Measurements from ENCODE around the gene GRM7.
"Not testable (repeated sequence)": the region's sequence is repeated elsewhere in the genome, so short reads cannot be mapped to it uniquely, and the experiment has no call there.

GRM7 gene

DNA sequence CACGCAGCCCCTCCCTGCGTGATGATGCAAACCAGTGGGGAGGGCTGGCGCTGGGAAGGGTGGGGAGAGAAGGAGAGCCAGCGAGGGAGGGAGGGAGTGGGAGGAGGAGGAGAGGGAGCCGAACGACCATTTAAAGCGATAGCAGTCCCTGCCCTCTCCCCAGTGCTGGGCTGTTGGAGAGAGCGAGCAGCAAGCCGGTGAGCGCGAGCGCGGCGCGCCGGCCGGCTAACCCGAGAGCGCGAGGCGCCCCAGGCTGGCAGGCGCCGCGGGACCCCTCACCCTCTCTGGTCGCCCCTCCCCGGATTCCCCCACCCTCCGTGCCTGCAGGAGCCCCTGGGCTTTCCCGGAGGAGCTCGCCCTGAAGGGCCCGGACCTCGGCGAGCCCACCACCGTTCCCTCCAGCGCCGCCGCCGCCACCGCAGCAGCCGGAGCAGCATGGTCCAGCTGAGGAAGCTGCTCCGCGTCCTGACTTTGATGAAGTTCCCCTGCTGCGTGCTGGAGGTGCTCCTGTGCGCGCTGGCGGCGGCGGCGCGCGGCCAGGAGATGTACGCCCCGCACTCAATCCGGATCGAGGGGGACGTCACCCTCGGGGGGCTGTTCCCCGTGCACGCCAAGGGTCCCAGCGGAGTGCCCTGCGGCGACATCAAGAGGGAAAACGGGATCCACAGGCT lies at the start of gene GRM7:
Gene GRM7 (plus strand): TSS at position 162 of the 671 bp plus-strand sequence.
- peak; percentile 30 for DNase-seq

DNA sequence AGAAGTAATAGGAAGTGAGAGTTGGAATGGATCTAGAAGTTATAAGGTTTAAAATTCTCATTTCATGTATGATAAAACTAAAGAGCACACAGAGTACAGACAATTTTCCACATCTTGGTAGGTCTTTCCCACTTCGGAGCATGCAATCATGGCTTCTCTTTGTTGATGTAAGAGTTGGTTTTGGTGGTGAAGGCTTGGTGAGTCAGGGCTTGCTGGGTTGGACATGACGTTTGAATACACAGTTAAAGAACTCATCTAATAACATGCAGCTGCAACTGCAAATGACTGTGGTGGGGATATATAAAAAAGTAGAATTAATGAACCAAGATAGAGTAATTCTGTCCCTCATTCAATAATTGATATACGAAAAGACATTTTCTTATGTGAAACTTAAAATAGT lies 39.5 kb upstream of the GRM7 start:
- no peak for DNase-seq

DNA sequence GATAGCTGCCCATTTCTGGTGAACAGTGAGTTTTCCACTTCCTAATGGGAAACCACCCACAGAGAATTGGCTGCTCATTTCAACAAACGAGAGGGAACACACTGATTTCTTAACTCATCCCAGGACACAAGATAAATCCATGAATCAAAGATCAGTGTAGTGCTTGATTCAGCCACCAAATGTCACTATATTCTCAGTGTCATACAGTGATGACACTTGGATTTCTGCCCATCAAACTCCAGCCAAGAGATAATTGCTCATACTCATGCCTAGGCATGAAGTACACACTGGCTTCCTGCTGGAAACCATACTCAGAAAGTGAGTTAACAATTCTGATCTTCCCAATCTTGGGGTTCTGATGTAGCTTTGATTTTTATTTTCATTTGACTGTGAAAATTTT lies 35.4 kb upstream of the GRM7 start:
- no peak for DNase-seq

DNA sequence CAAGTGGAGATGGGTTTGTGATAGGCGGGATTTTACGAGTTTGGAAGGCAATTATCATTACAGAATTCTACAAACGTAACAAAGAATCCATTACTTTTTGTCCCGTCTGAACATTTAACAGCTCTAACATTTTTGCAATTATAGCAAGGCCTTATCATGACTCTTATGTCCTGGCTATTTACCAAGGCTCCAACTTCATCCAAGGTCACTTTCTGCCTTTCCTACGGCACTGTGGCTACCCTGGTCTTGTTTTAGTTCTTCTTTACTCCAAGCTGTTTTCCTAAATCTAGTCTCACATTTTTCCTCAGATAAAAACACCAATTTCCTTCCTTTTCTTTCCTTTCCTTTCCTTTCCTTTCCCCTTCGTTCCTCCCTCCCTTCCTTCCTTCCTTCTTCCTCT lies 33.5 kb upstream of the GRM7 start:
- DNase-seq, result no peak

DNA sequence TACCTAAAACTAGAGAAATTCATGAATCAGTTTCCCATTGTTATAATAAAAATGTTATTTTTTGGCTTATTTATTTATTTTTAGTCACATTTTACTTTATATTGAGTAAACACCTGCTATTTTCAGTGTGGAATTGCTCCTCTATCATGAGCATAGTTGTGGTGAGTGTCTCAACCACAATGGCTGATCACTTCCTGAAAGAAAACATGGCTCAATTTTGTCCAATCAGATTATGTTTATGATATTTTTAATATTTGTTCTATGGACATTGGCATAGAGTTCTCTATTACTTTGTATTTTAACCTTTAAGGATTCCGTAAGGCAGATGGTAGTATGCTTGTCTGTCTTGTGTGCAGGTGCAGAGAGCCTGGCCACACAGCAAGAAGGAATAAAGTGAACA lies 16.2 kb upstream of the GRM7 start:
- no peak for DNase-seq

DNA sequence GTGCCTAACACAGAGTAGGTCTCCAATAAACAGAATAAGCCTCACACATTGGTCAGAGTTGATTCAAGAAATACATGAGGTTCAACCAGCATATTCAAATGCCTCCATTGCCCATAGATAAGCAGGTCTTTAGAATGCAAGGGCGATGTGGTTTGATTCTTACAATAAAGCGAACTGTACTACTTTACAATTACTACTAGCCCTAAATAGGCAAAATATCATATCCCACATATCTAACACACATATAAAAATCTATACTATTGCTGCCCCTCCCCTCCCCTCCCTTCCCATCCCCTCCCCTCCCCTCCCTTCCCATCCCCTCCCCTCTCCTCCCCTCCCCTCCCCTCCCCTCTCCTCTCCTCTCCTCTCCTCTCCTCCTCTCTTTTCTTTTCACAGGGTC lies 6.7 kb upstream of the GRM7 start:
- DNase-seq, result no peak

DNA sequence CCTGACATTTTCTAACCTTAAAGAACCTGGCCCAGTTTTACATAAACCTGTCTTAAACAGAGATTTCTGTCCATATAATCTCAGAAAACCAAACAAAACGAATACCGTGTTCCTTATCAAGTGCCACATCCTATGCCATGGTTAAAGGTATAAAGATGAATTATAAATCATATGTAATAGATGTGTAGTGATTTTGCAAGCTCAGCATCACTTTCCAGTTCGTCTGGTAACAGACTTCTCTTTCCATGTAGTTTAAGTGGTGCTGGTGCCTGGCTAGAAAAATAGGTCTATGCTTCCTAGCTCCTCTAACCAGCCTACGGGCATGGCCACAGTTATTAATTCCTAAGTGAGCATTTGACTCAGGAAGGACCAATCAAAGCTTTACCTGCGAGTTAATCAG lies 3.4 kb upstream of the GRM7 start:
- DNase-seq, result no peak

DNA sequence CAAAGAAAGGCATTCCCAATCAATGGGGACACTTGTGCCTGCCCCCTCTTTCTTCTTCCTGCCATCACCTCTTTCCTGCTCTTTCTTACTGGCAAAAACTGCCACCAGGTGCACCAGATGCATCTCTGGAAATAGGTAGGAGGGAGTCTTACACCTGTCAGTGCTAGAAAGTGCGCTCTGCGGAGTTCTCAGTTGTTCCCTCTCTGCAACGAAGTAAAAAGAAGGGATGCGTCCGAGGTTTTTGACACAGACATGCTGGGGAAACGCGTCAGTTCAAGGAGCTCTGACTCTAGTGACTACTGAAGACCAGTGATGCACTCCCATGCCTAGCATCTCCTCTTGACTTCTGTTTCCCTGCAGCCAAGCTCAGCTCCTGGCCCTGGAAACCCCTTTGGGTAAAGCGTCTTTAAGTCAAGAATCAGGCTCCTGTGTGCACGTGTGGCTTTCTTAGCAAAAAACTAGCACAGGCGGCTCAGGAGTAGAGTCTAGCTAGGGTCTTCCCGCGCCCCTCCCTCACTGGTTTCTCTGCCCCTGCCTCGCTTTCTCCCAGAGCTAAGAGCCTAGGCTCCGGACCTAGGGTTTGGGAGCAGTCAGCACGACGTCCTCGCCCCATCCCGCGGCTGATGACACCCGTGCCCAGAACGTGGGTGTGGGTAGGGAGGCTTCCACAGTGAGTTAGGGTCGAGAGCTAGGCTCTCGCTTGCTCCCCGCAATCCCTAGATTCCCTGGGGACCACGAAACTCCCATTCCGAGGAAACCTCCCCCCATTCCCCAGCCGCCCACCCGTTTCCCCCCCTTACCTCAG lies 564 bp upstream of the GRM7 start:
- DNase-seq, result no peak

DNA sequence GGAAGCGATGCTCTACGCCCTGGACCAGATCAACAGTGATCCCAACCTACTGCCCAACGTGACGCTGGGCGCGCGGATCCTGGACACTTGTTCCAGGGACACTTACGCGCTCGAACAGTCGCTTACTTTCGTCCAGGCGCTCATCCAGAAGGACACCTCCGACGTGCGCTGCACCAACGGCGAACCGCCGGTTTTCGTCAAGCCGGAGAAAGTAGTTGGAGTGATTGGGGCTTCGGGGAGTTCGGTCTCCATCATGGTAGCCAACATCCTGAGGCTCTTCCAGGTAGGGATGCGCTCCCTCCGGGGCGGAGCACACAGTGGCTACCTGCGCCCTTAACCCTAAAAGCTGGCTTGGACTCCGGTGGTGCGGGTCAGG lies 698 bp downstream of the GRM7 start:
- DNase-seq, result no peak

DNA sequence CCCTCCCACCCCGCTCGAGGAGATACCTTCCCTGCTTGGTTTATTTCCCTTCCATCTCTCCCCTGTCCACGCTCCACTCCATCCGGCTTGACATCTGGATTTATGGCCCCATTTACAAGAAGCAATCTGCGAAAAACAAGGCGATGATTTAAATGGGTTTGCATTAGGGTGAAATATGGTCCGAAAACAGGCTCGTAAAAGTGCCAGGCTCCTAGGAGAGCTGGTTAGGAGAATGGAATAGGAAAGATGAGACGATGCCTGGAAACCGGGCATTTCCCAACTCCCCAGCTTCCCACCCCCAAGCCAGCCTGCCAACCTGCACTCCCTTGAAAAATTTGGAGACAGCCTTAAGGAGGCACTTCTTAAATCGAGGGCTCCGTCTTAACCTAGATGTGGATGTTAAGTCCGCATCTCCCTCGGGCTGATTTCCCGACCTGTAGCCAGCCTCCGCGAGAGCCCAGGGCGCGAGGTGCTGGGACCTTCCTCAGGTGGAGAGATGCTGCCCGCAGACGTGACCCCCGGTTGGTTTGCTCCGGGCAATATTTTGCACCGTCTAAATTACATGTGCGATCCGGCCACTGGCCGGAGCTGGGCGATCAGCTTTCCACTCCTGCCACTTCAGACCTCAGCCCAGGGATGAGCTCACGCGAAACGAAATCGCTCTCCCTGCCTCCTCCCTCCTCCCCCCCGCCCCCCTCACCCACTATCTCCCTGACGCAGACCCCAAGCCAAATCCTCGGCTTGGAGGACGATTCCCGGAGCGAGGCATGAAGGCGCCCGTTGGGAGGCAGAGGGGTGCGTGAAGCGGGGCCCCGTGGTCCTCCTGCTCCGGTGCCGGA lies 1.3 kb downstream of the GRM7 start:
- DNase-seq, result no peak

DNA sequence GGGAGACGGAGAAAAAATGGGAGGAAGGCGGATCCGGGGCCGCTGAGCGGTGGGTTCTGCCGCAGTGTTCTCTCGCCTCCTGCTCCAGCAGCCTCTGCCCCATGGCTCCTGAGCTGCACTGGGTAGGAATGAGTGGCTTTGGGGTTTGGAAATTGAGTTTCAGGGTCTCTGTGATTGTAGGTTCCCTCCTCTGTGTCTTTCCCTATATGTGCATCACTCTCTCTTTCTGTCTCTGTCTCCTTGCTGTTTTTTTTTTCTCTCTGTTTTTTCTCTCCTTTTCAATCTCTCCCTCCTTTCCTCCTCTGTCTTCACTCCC lies 1.9 kb downstream of the GRM7 start:
- no peak for DNase-seq

DNA sequence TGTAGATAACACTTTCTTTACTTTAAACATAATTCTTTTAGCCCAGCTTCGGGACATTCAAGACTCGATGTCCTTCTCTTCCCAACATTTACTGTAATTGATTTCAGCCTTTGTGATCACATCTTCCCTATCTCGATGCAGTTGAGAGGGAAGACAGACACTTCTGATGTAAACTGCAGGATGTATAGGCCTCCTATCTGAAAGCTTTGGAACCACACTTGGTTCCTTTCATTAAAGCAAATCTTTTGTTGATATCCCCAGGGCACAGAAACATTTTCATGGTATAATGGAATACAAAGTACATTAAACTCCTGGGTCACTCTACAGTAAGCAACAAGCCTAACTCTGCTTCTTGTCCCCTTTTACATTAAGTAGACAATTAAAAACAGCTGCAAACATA lies 6.4 kb downstream of the GRM7 start:
- no peak for DNase-seq

DNA sequence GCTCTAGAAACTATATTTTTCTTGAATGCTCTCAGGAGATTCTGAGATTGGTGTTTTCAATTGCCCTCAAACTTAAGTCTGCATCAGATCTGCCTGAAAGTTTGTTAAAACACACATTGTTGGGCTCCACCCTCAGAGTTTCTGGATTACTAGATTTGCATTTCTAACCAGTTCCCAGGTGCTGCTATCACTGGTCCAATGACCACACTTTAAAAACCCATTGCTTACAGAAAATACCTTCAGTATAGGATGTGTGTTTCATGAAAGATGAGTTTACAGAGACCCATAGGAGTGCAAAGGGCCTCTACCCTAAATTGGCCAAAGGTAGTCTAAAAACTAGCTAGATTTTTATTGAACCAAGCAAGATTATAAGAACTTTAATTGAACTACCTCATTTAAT lies 17.8 kb downstream of the GRM7 start:
- DNase-seq, result no peak

DNA sequence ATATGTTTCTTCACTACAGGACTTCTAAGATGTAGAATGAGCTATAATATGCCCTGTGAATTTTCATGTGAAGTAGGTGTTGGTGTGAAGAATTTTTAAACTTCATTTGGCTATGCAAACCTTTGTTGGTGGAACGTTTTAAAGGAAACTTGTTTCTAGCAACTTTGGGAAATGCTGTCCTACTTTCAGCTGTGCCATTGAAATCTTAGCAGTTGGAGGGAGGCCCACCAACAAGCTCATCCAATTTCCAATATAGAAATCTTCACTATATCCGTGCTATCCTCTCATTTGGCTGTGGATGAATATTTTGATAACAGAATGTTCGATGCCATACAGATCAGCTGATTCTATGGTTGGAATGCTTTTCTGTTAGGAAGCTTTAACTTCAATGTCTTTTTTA lies 51.3 kb downstream of the GRM7 start:
- DNase-seq, result no peak

DNA sequence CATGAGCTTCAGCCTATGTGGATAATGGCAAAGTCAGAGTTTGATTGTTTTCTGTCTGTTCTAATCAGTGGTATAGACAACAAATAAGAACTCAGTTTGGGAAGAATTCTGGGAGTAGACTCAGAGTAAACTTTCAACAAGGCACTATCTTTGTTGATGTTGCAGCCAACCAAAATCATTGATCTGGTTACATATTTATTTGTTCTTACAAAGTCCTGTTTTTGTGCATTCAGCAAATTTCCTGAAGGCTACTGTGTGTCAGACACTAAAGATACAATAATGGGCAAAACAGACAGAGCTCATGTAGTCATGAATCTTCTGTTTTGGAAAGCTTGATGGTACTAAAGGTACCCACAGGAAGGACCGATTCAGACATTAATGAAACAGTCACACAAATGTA lies 55.0 kb downstream of the GRM7 start:
- no peak for DNase-seq

DNA sequence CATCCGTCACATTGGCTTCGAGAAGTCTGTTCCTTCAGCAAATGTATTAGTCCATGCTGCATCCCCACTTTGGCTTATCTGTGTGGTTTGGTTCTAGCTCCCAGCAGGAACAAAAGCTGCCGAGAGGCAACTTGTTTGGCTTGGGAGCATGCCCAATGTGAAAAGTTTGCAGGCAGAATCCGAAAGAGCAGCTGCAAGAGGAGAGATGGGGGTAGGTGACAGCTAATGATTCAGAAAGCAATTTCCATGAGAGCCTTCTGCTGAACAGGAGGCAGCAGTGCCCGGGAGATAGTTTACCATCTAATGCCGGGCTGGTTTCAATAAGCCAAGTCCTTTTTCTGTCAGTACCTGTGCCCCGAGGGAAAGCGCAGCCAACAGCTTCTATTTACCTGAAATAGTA lies 60.2 kb downstream of the GRM7 start:
- DNase-seq, result no peak

DNA sequence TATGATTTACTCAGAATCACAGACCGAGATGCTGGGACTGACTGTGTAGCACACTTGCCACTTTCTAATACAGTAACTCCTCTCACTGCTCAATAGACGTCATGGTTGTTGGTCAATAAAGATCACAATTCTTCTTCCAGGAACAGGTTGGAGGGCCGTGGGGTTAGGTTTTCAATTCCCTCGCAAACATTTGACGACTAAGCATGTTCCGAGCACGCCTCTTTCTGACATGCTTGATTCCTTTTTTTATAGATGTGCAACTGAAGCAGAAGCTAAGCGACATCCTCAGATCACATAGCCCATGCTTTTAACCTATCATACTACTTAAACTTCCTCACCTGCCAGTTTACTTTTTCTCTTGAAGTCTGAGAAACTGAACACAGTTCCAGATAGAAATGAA lies 61.0 kb downstream of the GRM7 start:
- no peak for DNase-seq

DNA sequence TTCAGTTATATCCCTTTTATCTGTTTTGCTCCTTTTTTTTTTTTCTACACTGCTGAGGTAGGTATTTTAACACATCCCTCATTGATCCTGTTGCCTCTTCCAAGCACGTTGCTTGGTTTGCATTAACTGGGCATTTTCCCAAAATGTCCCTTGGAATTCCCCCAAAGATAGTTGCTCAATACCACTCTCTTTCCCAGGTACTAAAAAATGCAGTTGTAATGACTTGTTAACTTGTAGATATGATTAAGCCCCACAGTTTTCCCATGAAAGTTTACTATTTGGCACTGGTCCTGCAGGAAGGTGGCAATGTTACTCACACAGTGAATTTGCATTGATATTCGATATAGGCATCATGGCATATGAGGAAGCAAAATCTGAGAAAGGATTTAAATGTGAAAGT lies 67.1 kb downstream of the GRM7 start:
- no peak for DNase-seq

DNA sequence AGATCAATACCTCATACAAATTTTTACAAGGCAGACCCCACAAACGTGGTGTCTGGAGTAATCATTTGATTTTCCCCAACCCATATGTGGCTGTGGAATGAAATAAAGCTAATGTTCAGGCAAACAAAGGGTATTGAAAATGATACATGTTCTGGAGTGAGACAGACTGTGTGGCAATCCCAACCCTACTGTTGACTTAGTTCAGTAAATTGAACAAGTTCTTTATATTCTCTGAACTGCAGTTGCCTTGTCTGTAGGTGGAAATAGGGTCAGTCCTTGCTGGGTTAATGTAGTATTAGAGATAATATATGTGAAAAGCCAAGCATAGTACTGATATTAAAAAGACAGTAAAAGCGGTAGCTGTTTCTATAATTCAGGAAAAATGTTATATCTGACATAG lies 69.0 kb downstream of the GRM7 start:
- DNase-seq, result no peak

DNA sequence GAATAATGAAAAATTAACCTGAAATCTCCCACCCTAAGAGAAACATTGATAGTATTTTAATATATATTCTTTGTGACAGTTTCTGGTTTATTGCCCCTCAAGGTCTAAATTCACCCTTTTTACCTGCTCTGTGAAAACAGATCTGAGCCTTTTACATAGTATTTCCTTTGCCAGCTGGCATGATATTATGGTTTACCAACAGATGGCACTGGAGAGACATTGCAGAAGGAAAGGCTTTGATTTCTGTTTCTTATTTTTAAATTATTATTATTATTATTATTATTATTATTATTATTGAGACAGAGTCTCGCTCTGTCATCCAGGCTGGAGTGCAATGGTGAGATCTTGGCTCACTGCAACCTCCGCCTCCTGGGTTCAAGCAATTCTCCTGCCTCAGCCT lies 74.5 kb downstream of the GRM7 start:
- not testable (repeated sequence) for DNase-seq

DNA sequence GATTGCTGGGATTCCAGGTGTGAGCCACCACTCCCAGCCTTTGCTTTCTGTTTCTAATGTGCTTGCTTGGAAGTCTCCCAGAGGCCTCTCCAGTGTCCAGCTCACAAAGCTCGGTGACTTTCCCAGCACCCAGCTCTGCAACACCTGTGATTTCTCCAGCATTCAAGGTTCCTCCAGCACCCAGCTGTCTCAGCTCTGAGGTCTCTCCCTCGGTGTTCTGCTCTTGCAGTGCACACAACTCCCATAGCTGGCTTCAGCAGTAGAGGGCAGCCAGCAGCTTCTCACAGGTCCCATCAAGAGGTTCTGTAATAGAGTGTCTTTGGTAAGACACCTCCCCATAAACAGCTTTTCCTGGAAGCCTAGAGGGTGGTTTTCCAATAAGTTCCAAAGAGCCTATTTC lies 75.1 kb downstream of the GRM7 start:
- DNase-seq, result no peak

DNA sequence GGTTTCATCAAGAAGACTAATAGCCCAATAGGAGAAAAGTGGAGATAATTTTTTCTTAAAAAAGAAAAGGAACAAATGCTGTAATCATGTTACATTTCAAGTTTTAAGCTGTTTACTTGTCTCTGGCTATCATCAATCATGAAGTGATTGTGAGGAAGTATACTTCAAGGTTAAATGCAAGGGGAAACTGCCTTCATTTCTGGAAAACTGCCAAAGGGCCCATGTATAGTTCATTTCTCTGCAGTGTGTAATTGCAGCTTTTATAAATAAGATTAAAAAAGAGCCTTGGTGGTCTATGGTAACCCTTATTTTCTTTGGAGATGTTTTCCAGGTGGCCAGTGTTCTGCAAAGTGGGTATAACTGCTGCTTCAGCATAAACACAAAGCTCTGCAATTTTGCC lies 101.9 kb downstream of the GRM7 start:
- no peak for DNase-seq

DNA sequence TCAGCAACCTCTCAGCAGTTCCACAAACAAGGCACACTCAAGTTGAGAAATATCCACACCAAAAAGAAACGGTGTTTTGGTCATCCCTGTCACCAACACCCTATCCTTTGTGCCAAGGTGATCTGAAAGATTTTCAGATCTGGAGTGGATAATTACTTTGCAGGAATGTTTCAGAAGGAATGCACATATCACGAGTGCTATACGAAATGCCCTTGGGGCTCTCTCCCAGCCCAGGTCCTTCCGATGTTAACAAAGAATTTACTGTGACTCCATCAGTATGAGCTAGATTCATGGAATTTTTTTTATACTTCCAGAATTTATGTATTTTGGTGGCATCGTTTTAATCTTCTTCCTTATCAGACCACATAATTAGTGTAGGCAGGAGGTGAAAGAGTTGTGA lies 105.0 kb downstream of the GRM7 start:
- no peak for DNase-seq

DNA sequence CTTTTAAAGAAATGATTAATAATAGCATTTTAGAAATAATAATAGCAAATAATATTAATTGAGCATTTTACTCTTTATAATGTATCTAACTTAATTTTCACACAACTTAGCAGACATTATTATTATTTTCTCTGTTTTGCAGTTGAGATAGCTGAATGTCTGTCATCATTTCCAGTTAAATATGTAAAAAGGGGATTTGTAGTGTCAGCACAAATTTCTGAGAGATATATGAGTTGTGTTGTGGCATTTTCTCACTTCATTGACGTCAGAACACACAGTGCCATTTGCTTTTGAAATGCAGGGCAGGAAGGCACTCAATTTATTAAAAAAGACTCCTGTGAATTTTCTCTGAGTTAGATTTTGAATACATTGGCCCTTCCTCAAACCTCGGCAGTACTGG lies 111.0 kb downstream of the GRM7 start:
- DNase-seq, result no peak

All from NCI-H526 treated with DMSO at 0.1 percent for 48 hours (cell line).